Measurements from ENCODE around the gene MRPL47. TPM values are rescaled to one million over a fixed set of nuclear protein-coding genes. Genes with fewer than 3 reads are reported as not detected.

The MRPL47 gene
- polyA plus RNA-seq, 1 of the 3 experiments (the other 2 are of a cell fraction) = 37.8 TPM

GRCh38 chr3:179613807-179614206 is 9.4 kb upstream of the MRPL47 start:
- H2AFZ ChIP-seq (ENCODE audit: low read depth) = no peak overlapping the region; the same call in 1 of the 2 replicates
- H3K4me3 ChIP-seq (ENCODE audit: low read depth in 2 of 2, low read length in 1 of 2) = peak overlapping the region in 1 of 2 experiments; percentile 2; a peak in 1 of 4 replicates
- peak overlapping the region; percentile 48; the same call in 1 of the 2 replicates for H3K9ac ChIP-seq
- DNase-seq = no peak
- no peaks in the 10 kb centered on the region for H3K9me2 ChIP-seq
- H3K79me2 ChIP-seq (ENCODE audit: insufficient read depth) = peaks cover 63% of the 10 kb centered on the region
- H3K4me1 ChIP-seq (ENCODE audit: control insufficient read depth in 1 of 2, insufficient read depth in 2 of 2, low read depth in 1 of 2, low read length in 1 of 2) = peaks cover 9 to 17% of the 10 kb centered on the region in 2 experiments; a peak in 2 of 4 replicates
- no peaks in the 10 kb centered on the region for H4K20me1 ChIP-seq (ENCODE audit: insufficient read depth)
- H3K27me3 ChIP-seq (ENCODE audit: insufficient read depth) = no peaks in the 10 kb centered on the region
- peak overlapping the region; percentile 79 to 92; a peak in 3 of 4 replicates for H3K27ac ChIP-seq (ENCODE audit: low read depth in 2 of 2, low read length in 1 of 2)
- H3K4me2 ChIP-seq = peak overlapping the region; percentile 76
- ChIA-PET CTCF (no interaction called here), POLR2A (interaction anchor here (0.6 kb wide), 1 partner anchor 1065 kb away, joined by 3 read pairs; no protein-coding TSS in a partner anchor)
- H3K36me3 ChIP-seq (replicated peaks in 1 of 2; ENCODE audit: control insufficient read depth in 1 of 2, insufficient read depth in 2 of 2, low read length in 1 of 2) = peaks cover 24% of the 10 kb centered on the region in 2 experiments
- no peaks in the 10 kb centered on the region for H3K9me3 ChIP-seq
- H3F3A ChIP-seq (replicated peaks; ENCODE audit: insufficient read depth) = peaks cover 37% of the 10 kb centered on the region
- 5% methylated on average over 2 of the region's 2 CpGs for WGBS (ENCODE audit: low lambda C conversion rate)
- TF ChIP-seq RAD21 (IDR thresholded peaks at IDR 0.05; ENCODE audit: low read length) = no peak
- TF ChIP-seq TCF12 (IDR thresholded peaks at IDR 0.05) = peak; percentile 95
- TF ChIP-seq IRF3 (IDR thresholded peaks at IDR 0.05; ENCODE audit: low read depth, low read length) = no peak
- TF ChIP-seq FOSL2 (IDR thresholded peaks at IDR 0.05; ENCODE audit: borderline replicate concordance, low read depth) = peak; percentile 71; the same call in 1 of the 2 replicates
- TF ChIP-seq SIN3A (IDR thresholded peaks at IDR 0.05; ENCODE audit: borderline replicate concordance, low read depth, low read length) = no peak; the same call in 1 of the 2 replicates
- no peak for TF ChIP-seq MAX (IDR thresholded peaks at IDR 0.05; ENCODE audit: low read depth)
- no peak for TF ChIP-seq CHD2 (IDR thresholded peaks at IDR 0.05; ENCODE audit: low read length, partially characterized antibody)
- no peak for TF ChIP-seq MXI1 (IDR thresholded peaks at IDR 0.05; ENCODE audit: low read depth, low read length)
- TF ChIP-seq ELF1 (IDR thresholded peaks at IDR 0.05) = no peak
- TF ChIP-seq CTCF (IDR thresholded peaks at IDR 0.05) = no peak
- TF ChIP-seq ZBTB33 (IDR thresholded peaks at IDR 0.05; ENCODE audit: borderline replicate concordance, low read depth) = peak; percentile 66; the same call in 1 of the 2 replicates
- no peak for TF ChIP-seq SMC3 (IDR thresholded peaks at IDR 0.05; ENCODE audit: low read depth, low read length)
- TF ChIP-seq TEAD4 (IDR thresholded peaks at IDR 0.05; ENCODE audit: borderline replicate concordance, insufficient read depth) = peak; percentile 90
- no peak for TF ChIP-seq GATA2 (CRISPR knock-in tag; IDR thresholded peaks at IDR 0.05)
- peak; percentile 93 for TF ChIP-seq JUND (IDR thresholded peaks at IDR 0.05)
- TF ChIP-seq PBX3 (IDR thresholded peaks at IDR 0.05) = peak; percentile 91
- peak; percentile 24 to 88; a peak in 2 of 4 replicates for TF ChIP-seq EP300 (IDR thresholded peaks at IDR 0.05; ENCODE audit: borderline replicate concordance in 1 of 2, low read depth in 1 of 2, low read length in 1 of 2)
- TF ChIP-seq, protein P1, sequence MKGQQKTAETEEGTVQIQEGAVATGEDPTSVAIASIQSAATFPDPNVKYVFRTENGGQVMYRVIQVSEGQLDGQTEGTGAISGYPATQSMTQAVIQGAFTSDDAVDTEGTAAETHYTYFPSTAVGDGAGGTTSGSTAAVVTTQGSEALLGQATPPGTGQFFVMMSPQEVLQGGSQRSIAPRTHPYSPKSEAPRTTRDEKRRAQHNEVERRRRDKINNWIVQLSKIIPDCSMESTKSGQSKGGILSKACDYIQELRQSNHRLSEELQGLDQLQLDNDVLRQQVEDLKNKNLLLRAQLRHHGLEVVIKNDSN (IDR thresholded peaks at IDR 0.05; ENCODE audit: borderline replicate concordance, low read depth) = no peak
- TF ChIP-seq, protein P2, sequence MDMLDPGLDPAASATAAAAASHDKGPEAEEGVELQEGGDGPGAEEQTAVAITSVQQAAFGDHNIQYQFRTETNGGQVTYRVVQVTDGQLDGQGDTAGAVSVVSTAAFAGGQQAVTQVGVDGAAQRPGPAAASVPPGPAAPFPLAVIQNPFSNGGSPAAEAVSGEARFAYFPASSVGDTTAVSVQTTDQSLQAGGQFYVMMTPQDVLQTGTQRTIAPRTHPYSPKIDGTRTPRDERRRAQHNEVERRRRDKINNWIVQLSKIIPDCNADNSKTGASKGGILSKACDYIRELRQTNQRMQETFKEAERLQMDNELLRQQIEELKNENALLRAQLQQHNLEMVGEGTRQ (IDR thresholded peaks at IDR 0.05; ENCODE audit: borderline replicate concordance, low read depth, low read length) = no peak
- TF ChIP-seq EZH2phosphoT487 (IDR thresholded peaks at IDR 0.05; ENCODE audit: borderline replicate concordance, low read depth) = no peak
- TF ChIP-seq NFIC (IDR thresholded peaks at IDR 0.05; ENCODE audit: borderline replicate concordance) = peak; percentile 81

Measured in SK-N-SH (cell line).